Heart left ventricle (tissue), 16 donors: Measurements from ENCODE around the gene AAGAB. TPM values are rescaled to one million over a fixed set of nuclear protein-coding genes. Genes with fewer than 3 reads are reported as not detected.

Experiments
- ATAC-seq, 4 donors: fragments of 200-7000 bp; cut with Tn5 transposase; one replicate each; pipeline ENCODE4 v1.9.1; 2020 to 2022; ENCODE audit warnings: moderate library complexity in 4 of 4, mild to moderate bottlenecking in 3 of 4, moderate number of reproducible peaks in 1 of 4
- DNase-seq, 5 donors: peaks; one replicate each; pipeline ENCODE4 v3.0.0-alpha.2; 2020
- H3K27ac ChIP-seq, 12 donors: fragments of 200-600 bp; sonication (generic) in 4 of 12; one replicate each; pipeline versions ENCODE4 v1.5.0 to v1.8.0; 2016 to 2022; ENCODE audit warnings: mild to moderate bottlenecking in 2 of 12
- H3K27me3 ChIP-seq, 9 donors: fragments of 200-600 bp; sonication (generic) in 2 of 9; one replicate each; pipeline versions ENCODE4 v1.5.1 to v1.8.0; 2016 to 2022; ENCODE audit warnings: mild to moderate bottlenecking in 3 of 9
- H3K36me3 ChIP-seq, 9 donors: fragments of 200-600 bp; sonication (generic) in 2 of 9; one replicate each; pipeline versions ENCODE4 v1.5.0 to v1.8.0; 2018 to 2022; ENCODE audit warnings: mild to moderate bottlenecking in 2 of 9
- H3K4me1 ChIP-seq, 12 donors: fragments of 200-600 bp; sonication (generic) in 4 of 12; one replicate each; pipeline versions ENCODE4 v1.5.0 to v1.8.0; 2016 to 2022; ENCODE audit warnings: mild to moderate bottlenecking in 3 of 12
- H3K4me3 ChIP-seq, 12 donors: fragments of 200-600 bp; sonication (generic) in 4 of 12; one replicate each; pipeline versions ENCODE4 v1.5.0 to v1.8.0; 2017 to 2022; ENCODE audit warnings: mild to moderate bottlenecking in 9 of 12, moderate library complexity in 4 of 12
- H3K9me3 ChIP-seq, 12 donors: fragments of 200-600 bp; sonication (generic) in 4 of 12; one replicate each; pipeline versions ENCODE4 v1.5.0 to v1.8.0; 2016 to 2022; ENCODE audit warnings: mild to moderate bottlenecking in 1 of 12
- CTCF ChIP-seq, 12 donors: fragments of 200-600 bp; sonication (generic) in 4 of 12; IDR thresholded peaks; one replicate each; pipeline versions ENCODE4 v1.5.0 to v1.8.0; 2018 to 2022; ENCODE audit warnings: antibody characterized with exemption in 12 of 12, mild to moderate bottlenecking in 5 of 12
- POLR2A ChIP-seq, 2 donors: fragments of 450-650 bp; IDR thresholded peaks; one replicate each; pipeline ENCODE4 v1.6.1; 2017; ENCODE audit warnings: antibody characterized with exemption in 2 of 2, mild to moderate bottlenecking in 2 of 2, moderate library complexity in 2 of 2
- WGBS, 4 donors: extraction: QIAGEN DNeasy Blood & Tissue Kit in 2 of 4; methylation state at CpG; one replicate each; pipeline versions ENCODE4 v1.1.5 to v1.1.7; 2013 to 2018; 5-methylcytosine and 5-hydroxymethylcytosine counted together
- intact Hi-C, 10 donors: fragments of 100-400 bp; cut with DNase I; formaldehyde crosslinking; loops; one replicate each; pipeline versions ENCODE4 v1.11.1 to v1.14.2; 2022
- polyA plus RNA-seq, 2 donors: library from polyadenylated mRNA; stranded (reverse); fragments of 200-250 nt; gene quantifications; one replicate each; pipeline ENCODE4 v1.2.3, GENCODE V29; 2013
- total RNA-seq, 9 donors: library from RNA; depleted of rRNA in 2 of 9; stranded (reverse); fragments of >200 nt in 2 of 9; fragmentation: NEBNext Ultra II Directional in 3 of 9; extraction: Animal tissue kit (Norgen Biotek cat#: 25700) in 3 of 9; gene quantifications; one replicate each; pipeline versions ENCODE4 v1.1.0 to v1.2.4, GENCODE V29; 2016 to 2023
- donor health status: ischemic (EF 13 %, LVEDD 7.1; RV severe dilation, severe dysfunction).
- donor health status: healthy with polysubstance abuse.
- donor health status: DM: no; HTN: yes; CAD: no.
- donor health status: DM: no; HTN: no; CAD: no.
- donor health status: ischemic (EF 25% LVEDD 6.9; RV normal size, moderate dysfunction).
- donor health status: ischemic (EF 25% LVEDD 5.7; RV mildly dilated, moderate dysfunction).
- donor health status: healthy.
- donor health status: DM: yes; HTN: yes; CAD: no.
- donor health status: ischemic (EF 35%, LVEDD 5.7; RV mildly dilated, moderate dysfunction).
- donor health status: nonischemic (EF 11% LVEDD 7.7; RV severe dilation, severe dysfunction).
- donor health status: DM: yes; HTN: yes; CAD: no.
- donor health status: PGD.
- donor health status: ischemic (EF 29% LVEDD 5.4; RV normal size, mild dysfunction).
- donor health status: nonischemic (EF 23%, LVEDD 6.1; RV moderate dilation, normal function).

AAGAB gene
- total and polyA plus RNA-seq, 11 donors, result 5.4 to 43.4 (median 28.0) TPM

GRCh38 chr15:67180035-67180434 is 74.4 kb downstream of the AAGAB start:
- TF ChIP-seq POLR2A (IDR thresholded peaks at IDR 0.05) (no peak), CTCF (IDR thresholded peaks at IDR 0.05) (no peak)
- no peak for DNase-seq
- WGBS, 4 donors, result 86 to 96% (median 91%) methylated on average over 11 of the region's 11 CpGs

GRCh38 chr15:67179411-67179995 is 75.0 kb downstream of the AAGAB start:
- WGBS, 4 donors, result 92 to 95% (median 95%) methylated on average over 7 to 9 of the region's 9 CpGs

More at GRCh38 chr15:67180035-67180434, 74.4 kb downstream of the AAGAB start:
- Histone ChIP-seq H3K4me3 (no peak overlapping the region), H3K4me1 (peaks cover 9 to 44% (median 26%) of the 10 kb centered on the region in 12 donors), H3K27ac (no peak overlapping the region), H3K36me3 (peaks cover 0 to 66% (median 22%) of the 10 kb centered on the region in 9 donors), H3K27me3 (no peaks in the 10 kb centered on the region), H3K9me3 (no peaks in the 10 kb centered on the region)
- ATAC-seq, result no peak
- intact Hi-C loops, result loop anchor here in 1 of 10 donors (10.0 kb wide), 1 partner anchor 55 kb away; no protein-coding TSS in a partner anchor

GRCh38 chr15:67178569-67179210 is 75.8 kb downstream of the AAGAB start:
- Histone ChIP-seq H3K27ac (peak overlapping the region in 9 of 12 donors; percentile 3 to 69 (median 25)), H3K4me3 (no peak overlapping the region), H3K4me1 (peaks cover 9 to 44% (median 26%) of the 10 kb centered on the region in 12 donors), H3K27me3 (no peaks in the 10 kb centered on the region), H3K9me3 (no peaks in the 10 kb centered on the region), H3K36me3 (peaks cover 0 to 65% (median 18%) of the 10 kb centered on the region in 9 donors)
- 56 to 64% (median 63%) methylated on average over 11 of the region's 11 CpGs for WGBS, 4 donors
- intact Hi-C loops, result no loop called here
- ATAC-seq, result peak in 3 of 4 donors; percentile 29 to 59 (median 57)
- TF ChIP-seq CTCF (IDR thresholded peaks at IDR 0.05), result no peak
- TF ChIP-seq POLR2A (IDR thresholded peaks at IDR 0.05), result no peak
- peak in 1 of 5 donors; percentile 54 for DNase-seq

More at GRCh38 chr15:67179411-67179995, 75.0 kb downstream of the AAGAB start:
- no peaks in the 10 kb centered on the region for H3K27me3 ChIP-seq
- ATAC-seq, result no peak
- H3K36me3 ChIP-seq, result peaks cover 0 to 64% (median 18%) of the 10 kb centered on the region in 9 donors
- H3K4me3 ChIP-seq, result no peak overlapping the region
- intact Hi-C loops, result no loop called here
- no peak overlapping the region for H3K27ac ChIP-seq
- peaks cover 9 to 43% (median 26%) of the 10 kb centered on the region in 12 donors for H3K4me1 ChIP-seq
- H3K9me3 ChIP-seq, result no peaks in the 10 kb centered on the region
- TF ChIP-seq POLR2A (IDR thresholded peaks at IDR 0.05) (no peak), CTCF (IDR thresholded peaks at IDR 0.05) (no peak)
- DNase-seq, result no peak

- intact Hi-C loops, result no loop called here
- peak in 2 of 4 donors; percentile 3 to 4 for ATAC-seq
- no peak for TF ChIP-seq POLR2A (IDR thresholded peaks at IDR 0.05)
- H3K9me3 ChIP-seq, result no peaks in the 10 kb centered on the region
- H3K4me1 ChIP-seq, result peaks cover 9 to 44% (median 25%) of the 10 kb centered on the region in 12 donors
- H3K27me3 ChIP-seq, result no peaks in the 10 kb centered on the region
- no peak overlapping the region for H3K4me3 ChIP-seq
- no peak for DNase-seq
- H3K27ac ChIP-seq, result peak overlapping the region in 7 of 12 donors; percentile 10 to 69 (median 25)
- H3K36me3 ChIP-seq, result peaks cover 0 to 69% (median 19%) of the 10 kb centered on the region in 9 donors
- 72 to 88% (median 82%) methylated on average over 5 to 6 of the region's 6 CpGs for WGBS, 4 donors
These were observed 76.7 kb downstream of the AAGAB start for GRCh38 chr15:67177752-67178151.
